Omental fat pad (tissue), 4 donors: ENCODE data around the gene RAC2. TPM values are rescaled to one million over a fixed set of nuclear protein-coding genes. Genes with fewer than 3 reads are reported as not detected.

Experiments used
- ATAC-seq: fragments of 150-250 bp; one replicate; pipeline ENCODE4 v1.9.1; 2016; ENCODE audit warnings: mild to moderate bottlenecking, moderate library complexity; ENCODE audit not compliant: low FRiP score
- DNase-seq: peaks from one replicate; pipeline ENCODE4 v3.0.0-alpha.2; 2019; ENCODE audit warnings: low spot score
- total RNA-seq, 4 donors: library from RNA; depleted of rRNA; stranded (reverse); fragments of >200 nt; gene quantifications; one replicate each; pipeline ENCODE4 v1.1.0, GENCODE V29; 2016
- TF ChIP-seq, protein P1 (sequence below), 3 donors: fragments of 450-650 bp; IDR thresholded peaks; one replicate each; pipeline ENCODE4 v1.5.1; 2016 to 2017; ENCODE audit warnings: antibody characterized with exemption in 3 of 3, mild to moderate bottlenecking in 3 of 3, moderate library complexity in 2 of 3

The RAC2 gene
- total RNA-seq, 4 donors from 2014 or later = 11.0 to 51.6 (median 20.0) TPM

DNA sequence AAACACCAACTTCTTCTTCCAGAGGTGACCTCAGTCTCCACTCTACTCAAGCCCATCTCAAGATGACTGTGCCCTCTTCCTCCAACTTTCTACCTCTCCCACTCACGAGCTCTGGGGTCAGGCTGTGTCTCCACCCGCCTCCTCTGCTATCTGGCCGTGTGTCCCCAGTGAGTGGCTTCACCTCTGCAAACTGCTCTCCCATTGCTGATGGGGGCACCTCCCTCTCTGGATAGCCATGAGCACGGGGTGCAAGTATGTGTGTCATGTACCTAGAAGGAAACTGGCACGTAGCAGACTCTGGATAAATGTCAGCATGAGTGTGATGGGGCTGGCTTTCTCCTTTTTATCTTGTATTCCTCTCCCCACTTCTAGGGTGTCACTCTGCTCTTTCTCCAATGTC, 18.3 kb upstream of the RAC2 start:
- TF ChIP-seq, protein P1, sequence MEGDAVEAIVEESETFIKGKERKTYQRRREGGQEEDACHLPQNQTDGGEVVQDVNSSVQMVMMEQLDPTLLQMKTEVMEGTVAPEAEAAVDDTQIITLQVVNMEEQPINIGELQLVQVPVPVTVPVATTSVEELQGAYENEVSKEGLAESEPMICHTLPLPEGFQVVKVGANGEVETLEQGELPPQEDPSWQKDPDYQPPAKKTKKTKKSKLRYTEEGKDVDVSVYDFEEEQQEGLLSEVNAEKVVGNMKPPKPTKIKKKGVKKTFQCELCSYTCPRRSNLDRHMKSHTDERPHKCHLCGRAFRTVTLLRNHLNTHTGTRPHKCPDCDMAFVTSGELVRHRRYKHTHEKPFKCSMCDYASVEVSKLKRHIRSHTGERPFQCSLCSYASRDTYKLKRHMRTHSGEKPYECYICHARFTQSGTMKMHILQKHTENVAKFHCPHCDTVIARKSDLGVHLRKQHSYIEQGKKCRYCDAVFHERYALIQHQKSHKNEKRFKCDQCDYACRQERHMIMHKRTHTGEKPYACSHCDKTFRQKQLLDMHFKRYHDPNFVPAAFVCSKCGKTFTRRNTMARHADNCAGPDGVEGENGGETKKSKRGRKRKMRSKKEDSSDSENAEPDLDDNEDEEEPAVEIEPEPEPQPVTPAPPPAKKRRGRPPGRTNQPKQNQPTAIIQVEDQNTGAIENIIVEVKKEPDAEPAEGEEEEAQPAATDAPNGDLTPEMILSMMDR (IDR thresholded peaks at IDR 0.05) = no peak

DNA sequence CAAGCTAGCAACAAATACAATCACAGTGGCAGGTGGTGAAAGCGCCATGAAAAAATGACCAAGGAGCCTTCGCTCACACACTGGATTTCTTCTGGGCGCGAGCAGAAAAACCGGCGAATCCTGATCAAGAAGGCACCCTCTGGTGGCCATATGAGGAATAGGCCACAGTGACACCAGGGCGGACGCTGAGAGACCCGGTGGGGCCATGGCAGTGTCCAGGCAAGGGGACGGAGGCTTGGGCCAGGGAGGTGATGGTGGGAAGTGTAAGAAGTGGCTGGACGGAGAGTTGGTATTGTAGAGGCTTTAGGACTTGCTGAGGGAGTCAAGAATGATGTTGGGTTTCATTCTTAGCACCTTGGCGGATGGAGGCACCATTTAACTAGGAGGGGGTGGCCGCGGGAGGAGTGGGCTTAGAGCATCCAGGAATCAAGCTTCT, 16.9 kb upstream of the RAC2 start:
- DNase-seq = no peak
- peak; percentile 50 for ATAC-seq
- TF ChIP-seq, protein P1 (IDR thresholded peaks at IDR 0.05) = peak in 1 of 3 donors; percentile 59

More for the DNA sequence above, 18.3 kb upstream of the RAC2 start:
- DNase-seq = no peak
- ATAC-seq = no peak

DNA sequence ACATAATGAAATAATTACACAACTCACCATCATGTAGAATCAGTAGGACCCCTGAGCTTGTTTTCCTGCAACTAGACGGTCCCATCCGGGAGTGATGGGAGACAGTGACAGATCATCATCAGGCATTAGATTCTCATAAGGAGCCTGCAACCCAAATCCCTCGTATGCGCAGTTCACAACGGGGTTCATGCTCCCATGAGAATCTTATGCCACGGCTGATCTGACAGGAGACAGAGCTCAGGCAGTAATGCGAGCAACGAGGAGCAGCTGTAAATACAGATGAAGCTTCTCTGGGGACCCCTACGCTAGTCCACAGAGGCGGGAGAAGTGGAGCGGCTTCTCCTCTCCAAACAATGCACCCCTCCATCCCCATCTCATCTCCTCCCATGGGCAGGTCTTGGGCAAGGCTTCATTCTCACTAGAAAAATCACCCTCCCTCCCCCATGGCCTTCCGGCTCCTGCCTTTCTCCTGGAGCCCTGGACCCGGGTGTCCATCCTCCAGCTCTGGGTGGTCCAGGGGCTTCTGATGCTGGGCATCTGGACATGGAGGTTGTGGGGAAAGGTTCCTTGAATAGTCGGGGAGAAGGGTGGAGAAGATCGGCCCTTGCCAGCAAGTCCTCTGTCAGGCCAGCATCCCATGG, 16.2 kb upstream of the RAC2 start:
- ATAC-seq (no peak), DNase-seq (no peak)
- TF ChIP-seq, protein P1 (IDR thresholded peaks at IDR 0.05) = no peak

DNA sequence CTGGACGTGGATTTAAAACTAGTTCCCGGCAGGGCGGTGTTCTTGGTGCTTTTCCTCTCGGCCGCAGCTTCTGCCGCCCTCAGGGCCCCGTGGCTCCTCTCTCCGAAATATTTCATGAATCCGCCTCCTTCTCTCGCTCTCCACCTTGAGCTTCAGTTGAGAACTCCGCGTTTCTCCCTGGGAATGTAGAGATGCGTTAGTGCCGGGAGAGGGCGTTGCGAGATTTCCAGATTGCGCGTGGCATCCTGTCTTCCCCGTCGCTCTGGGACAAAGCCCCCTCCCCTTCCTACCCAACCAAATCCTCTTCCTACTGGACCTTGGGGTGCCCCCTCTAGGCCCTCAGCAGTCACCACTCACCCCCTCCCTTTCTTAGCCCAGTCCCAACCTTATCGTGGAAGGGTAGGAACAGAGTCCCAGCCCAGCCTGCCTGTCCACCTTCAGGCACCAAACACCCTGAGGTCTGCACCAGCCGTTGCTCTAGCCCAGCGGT, 15.5 kb upstream of the RAC2 start:
- no peak for ATAC-seq
- TF ChIP-seq, protein P1 (IDR thresholded peaks at IDR 0.05) = no peak
- no peak for DNase-seq

DNA sequence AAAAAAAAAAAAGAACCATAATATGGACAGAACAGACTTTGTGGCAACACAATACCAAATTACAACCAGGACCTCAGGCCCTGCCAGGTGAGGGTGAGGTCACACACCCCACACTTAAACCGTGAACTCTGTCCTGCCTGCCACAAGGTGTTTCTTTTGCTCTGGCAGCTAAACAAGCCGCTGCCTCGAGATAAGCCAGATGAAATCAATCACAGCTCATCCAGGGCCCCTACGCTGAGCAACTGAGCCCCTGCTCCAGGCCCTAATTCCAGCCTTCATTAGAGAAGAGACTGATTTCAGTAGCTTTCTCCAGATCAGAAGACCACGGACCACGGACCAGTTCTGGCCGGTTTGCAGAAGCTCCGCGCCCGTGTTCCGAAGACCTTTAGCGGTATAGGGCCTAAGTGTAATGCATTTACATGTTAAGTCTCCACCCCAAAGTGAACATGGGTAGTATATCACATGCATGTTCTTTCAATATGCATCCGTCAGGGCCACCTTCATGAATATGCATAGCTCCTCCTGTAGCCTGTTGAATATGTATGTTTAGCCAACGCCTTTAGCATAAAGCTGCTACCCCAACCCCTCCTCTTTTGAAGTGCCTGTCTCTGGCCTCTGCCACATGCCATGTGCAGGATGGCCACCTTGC, 14.8 kb upstream of the RAC2 start:
- DNase-seq = no peak
- ATAC-seq = no peak
- TF ChIP-seq, protein P1 (IDR thresholded peaks at IDR 0.05) = no peak

DNA sequence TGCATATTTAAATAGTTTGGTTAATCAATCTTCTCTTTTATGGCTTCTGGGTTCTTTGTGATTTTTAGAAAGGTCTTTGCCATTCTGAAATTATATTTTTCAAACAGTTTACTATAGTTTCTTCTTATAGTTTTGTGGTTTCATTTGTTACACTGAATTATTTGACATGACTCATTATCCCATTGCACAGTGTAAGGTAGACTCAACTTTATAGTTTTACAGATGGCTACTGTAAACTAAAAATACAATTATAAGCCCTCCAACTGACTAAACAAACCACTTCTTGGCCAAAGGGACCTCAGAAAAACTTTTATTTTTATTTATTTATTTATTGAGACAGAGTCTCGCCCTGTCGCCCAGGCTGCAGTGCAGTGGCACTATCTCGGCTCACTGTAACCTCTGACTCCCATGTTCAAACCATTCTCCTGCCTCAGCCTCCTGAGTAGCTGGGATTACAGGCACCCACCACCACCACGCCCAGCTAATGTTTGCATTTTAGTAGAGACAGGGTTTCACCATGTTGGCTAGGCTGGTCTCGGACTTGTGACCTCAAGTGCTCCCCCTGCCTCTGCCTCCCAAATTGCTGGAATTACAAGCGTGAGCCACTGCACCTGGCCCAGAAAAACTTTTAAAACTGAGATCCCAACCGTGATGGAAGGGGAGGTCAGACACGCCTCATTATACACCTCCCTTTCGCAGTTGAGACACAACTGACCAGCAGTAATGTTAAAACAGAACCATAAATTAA, 14.1 kb upstream of the RAC2 start:
- ATAC-seq = no peak
- TF ChIP-seq, protein P1 (IDR thresholded peaks at IDR 0.05) = no peak
- no peak for DNase-seq
